H1 (cell line): ENCODE data around the gene CAMK2B. TPM values are rescaled to one million over a fixed set of nuclear protein-coding genes. Genes with fewer than 3 reads are reported as not detected.

Source experiments
- CTCF ChIA-PET: fragments of 300-600 bp; sonication (Branson Sonifier 250); formaldehyde crosslinking; loops from one replicate; lab custom pipeline; 2021; ENCODE audit not compliant: partially characterized antibody; lab: Charles Lee
- POLR2A ChIA-PET: fragments of 300-600 bp; sonication (Branson Sonifier 250); formaldehyde crosslinking; loops from one replicate; lab custom pipeline; 2021; ENCODE audit warnings: inconsistent platforms; ENCODE audit not compliant: partially characterized antibody; lab: Charles Lee
- DNase-seq, 2 experiments: peaks; one replicate each; pipeline versions ENCODE4 v3.0.0 to v3.0.0-alpha.2; 2010 to 2022; ENCODE audit warnings: low spot score in 2 of 2, low read depth in 1 of 2, mixed read lengths in 1 of 2
- FAIRE-seq: peaks from 2 replicates; lab custom pipeline; 2011; peaks lifted over from hg19 to GRCh38; lab: Jason Lieb, UNC
- H2AFZ ChIP-seq: 2 replicates; pipeline ENCODE4 v1.8.1; 2012; ENCODE audit warnings: low read length, inconsistent platforms
- H2AK5ac ChIP-seq: 2 replicates; pipeline ENCODE4 v1.6.1; 2013; ENCODE audit warnings: low read depth, low read length
- H2BK120ac ChIP-seq: replicated peaks from 2 replicates; pipeline ENCODE3; 2013; ENCODE audit warnings: low read depth, low read length, inconsistent platforms
- H2BK12ac ChIP-seq: 2 replicates; pipeline ENCODE4 v1.6.1; 2013; ENCODE audit warnings: low read depth, low read length
- H2BK15ac ChIP-seq: 2 replicates; pipeline ENCODE4 v1.6.1; 2013; ENCODE audit warnings: low read length
- H2BK20ac ChIP-seq: 2 replicates; pipeline ENCODE4 v1.6.1; 2013; ENCODE audit warnings: low read length
- H2BK5ac ChIP-seq: 2 replicates; pipeline ENCODE4 v1.6.1; 2013; ENCODE audit warnings: low read depth, low read length
- H3K14ac ChIP-seq: 2 replicates; pipeline ENCODE4 v1.6.1; 2013; ENCODE audit warnings: inconsistent platforms; ENCODE audit not compliant: insufficient read length
- H3K18ac ChIP-seq: 2 replicates; pipeline ENCODE4 v1.6.1; 2013; ENCODE audit warnings: low read length; ENCODE audit errors: extremely low read depth
- H3K23ac ChIP-seq: 2 replicates; pipeline ENCODE4 v1.6.1; 2013; ENCODE audit warnings: inconsistent platforms; ENCODE audit not compliant: insufficient read length
- H3K23me2 ChIP-seq: 2 replicates; pipeline ENCODE4 v1.6.1; 2013; ENCODE audit warnings: low read depth, low read length
- H3K27ac ChIP-seq: 2 replicates; pipeline ENCODE4 v1.6.1; 2011; ENCODE audit warnings: low read depth, low read length, inconsistent platforms
- H3K27me3 ChIP-seq, 4 experiments: replicated peaks in 1 of 4; 1 replicate in 1 of 4; 2 replicates in 3 of 4; pipeline versions ENCODE4 v1.6.1 to v1.8.1; 2011 to 2013; ENCODE audit warnings: low read length in 3 of 4, mild to moderate bottlenecking in 3 of 4, inconsistent platforms in 2 of 4, mixed read lengths in 2 of 4, moderate library complexity in 1 of 4; ENCODE audit not compliant: control insufficient read depth in 3 of 4, insufficient read depth in 3 of 4; ENCODE audit errors: extremely low read depth in 1 of 4
- H3K36me3 ChIP-seq, 4 experiments: 2 replicates each; pipeline versions ENCODE4 v1.6.1 to v1.8.1; 2011 to 2013; ENCODE audit warnings: mild to moderate bottlenecking in 4 of 4, low read length in 3 of 4, moderate library complexity in 2 of 4, control low read depth in 1 of 4, inconsistent platforms in 1 of 4; ENCODE audit not compliant: insufficient read depth in 4 of 4, control insufficient read depth in 2 of 4
- H3K4ac ChIP-seq: replicated peaks from 2 replicates; pipeline ENCODE3; 2013; ENCODE audit warnings: low read length, low read depth, mixed read lengths, inconsistent platforms; ENCODE audit not compliant: insufficient read length
- H3K4me1 ChIP-seq, 4 experiments: replicated peaks in 1 of 4; 1 replicate in 1 of 4; 2 replicates in 3 of 4; pipeline versions ENCODE4 v1.6.1 to v1.8.1; 2011 to 2013; ENCODE audit warnings: low read length in 3 of 4, inconsistent platforms in 2 of 4, mixed read lengths in 1 of 4; ENCODE audit not compliant: insufficient read depth in 4 of 4, control insufficient read depth in 3 of 4
- H3K4me2 ChIP-seq, 2 experiments: 2 replicates each; pipeline versions ENCODE4 v1.6.1 to v1.8.1; 2011 to 2013; ENCODE audit warnings: low read depth in 2 of 2, low read length in 2 of 2, control low read depth in 1 of 2, inconsistent platforms in 1 of 2, mild to moderate bottlenecking in 1 of 2; ENCODE audit not compliant: insufficient read depth in 1 of 2
- H3K4me3 ChIP-seq, 4 experiments: fragments of 200-600, 300-600 bp in 1 of 4; sonication (generic), shearing (Covaris generic), sonication (Bioruptor Twin) in 1 of 4; 2 replicates each; pipeline versions ENCODE4 v1.5.1 to v1.8.1; 2011 to 2016; ENCODE audit warnings: low read length in 4 of 4, low read depth in 3 of 4, control low read depth in 2 of 4, inconsistent platforms in 2 of 4, mild to moderate bottlenecking in 2 of 4, mixed read lengths in 1 of 4, moderate library complexity in 1 of 4; ENCODE audit not compliant: insufficient read depth in 2 of 4; ENCODE audit errors: extremely low read depth in 1 of 4
- H3K56ac ChIP-seq: replicated peaks from 2 replicates; pipeline ENCODE3; 2013; ENCODE audit warnings: low read depth, mild to moderate bottlenecking, mixed read lengths, low read length, inconsistent platforms; ENCODE audit not compliant: insufficient read length
- H3K79me1 ChIP-seq: 2 replicates; pipeline ENCODE4 v1.6.1; 2013; ENCODE audit warnings: low read depth, low read length, control low read depth
- H3K79me2 ChIP-seq, 2 experiments: 2 replicates each; pipeline versions ENCODE4 v1.6.1 to v1.8.1; 2012 to 2013; ENCODE audit warnings: low read length in 2 of 2, mild to moderate bottlenecking in 2 of 2, inconsistent platforms in 1 of 2; ENCODE audit not compliant: insufficient read depth in 2 of 2, control insufficient read depth in 1 of 2
- H3K9ac ChIP-seq, 4 experiments: replicated peaks in 1 of 4; 1 replicate in 1 of 4; 2 replicates in 3 of 4; pipeline versions ENCODE4 v1.6.1 to v1.8.1; 2011 to 2013; ENCODE audit warnings: low read depth in 3 of 4, low read length in 3 of 4, control low read depth in 2 of 4, mild to moderate bottlenecking in 2 of 4, moderate library complexity in 2 of 4, inconsistent platforms in 1 of 4; ENCODE audit errors: extremely low read depth in 1 of 4
- H3K9me3 ChIP-seq, 2 experiments: 2 replicates each; pipeline versions ENCODE4 v1.6.1 to v1.8.1; 2012 to 2013; ENCODE audit warnings: mild to moderate bottlenecking in 2 of 2, moderate library complexity in 2 of 2, control low read depth in 1 of 2, inconsistent platforms in 1 of 2, low read depth in 1 of 2, low read length in 1 of 2, mixed read lengths in 1 of 2; ENCODE audit not compliant: insufficient read depth in 2 of 2
- H4K20me1 ChIP-seq, 2 experiments: replicated peaks in 1 of 2; 2 replicates each; pipeline versions ENCODE3 to v1.8.1; 2011 to 2013; ENCODE audit warnings: inconsistent platforms in 2 of 2, low read length in 2 of 2, mild to moderate bottlenecking in 1 of 2; ENCODE audit not compliant: insufficient read depth in 2 of 2, control insufficient read depth in 1 of 2
- H4K5ac ChIP-seq: 2 replicates; pipeline ENCODE4 v1.6.1; 2013; ENCODE audit warnings: low read length, low read depth, mixed read lengths, inconsistent platforms; ENCODE audit not compliant: insufficient read length
- H4K8ac ChIP-seq: 2 replicates; pipeline ENCODE4 v1.8.0; 2013; ENCODE audit warnings: mild to moderate bottlenecking, moderate library complexity, low read length, inconsistent platforms; ENCODE audit not compliant: insufficient read depth; ENCODE audit errors: extremely low read depth
- H4K91ac ChIP-seq: replicated peaks from 2 replicates; pipeline ENCODE3; 2013; ENCODE audit warnings: low read length, mixed read lengths, inconsistent platforms; ENCODE audit not compliant: insufficient read length
- MAFK ChIP-seq: IDR thresholded peaks from 2 replicates; pipeline ENCODE4 v1.6.1; 2012; ENCODE audit warnings: low read depth, mild to moderate bottlenecking, improper control_type of control experiment, low read length
- WGBS, 2 experiments: shearing (Covaris generic) in 1 of 2; methylation state at CpG; one replicate each; pipeline versions ENCODE4 v1.1.6 to v1.1.7; 2013 to 2015; ENCODE audit warnings: low lambda C conversion rate in 2 of 2, mixed read lengths in 2 of 2, inconsistent platforms in 1 of 2, low coverage in 1 of 2, missing lambda C conversion rate in 1 of 2; ENCODE audit not compliant: insufficient replicate concordance in 2 of 2, insufficient coverage in 1 of 2, insufficient read length in 1 of 2; ENCODE audit errors: extremely low coverage in 1 of 2, missing lambda C conversion rate in 1 of 2; 5-methylcytosine and 5-hydroxymethylcytosine counted together
- polyA plus RNA-seq, 7 experiments: library from polyadenylated mRNA; depleted of rRNA in 3 of 7; stranded (reverse) in 5 of 7; unstranded in 2 of 7; fragments of >200 nt in 5 of 7; fragments of 200-250 nt in 2 of 7; gene quantifications; 1 replicate in 5 of 7; 2 replicates in 1 of 7; 4 replicates in 1 of 7; pipeline versions ENCODE4 v1.2.1 to v1.2.3, GENCODE V29; 2011 to 2013; ENCODE audit warnings: missing spikeins in 2 of 7, mixed read lengths in 2 of 7
- total RNA-seq: library from RNA; stranded (reverse); fragmentation: NEBNext Ultra II Directional; extraction: Animal tissue kit (Norgen Biotek cat#: 25700); gene quantifications from 2 replicates; pipeline ENCODE4 v1.2.1, GENCODE V29; 2021

The CAMK2B gene
- total and polyA plus RNA-seq, 2 of the 8 experiments (the other 6 are each of a cell fraction or from before 2014, with no cell fraction given): 0.05 to 0.15 TPM

DNA sequence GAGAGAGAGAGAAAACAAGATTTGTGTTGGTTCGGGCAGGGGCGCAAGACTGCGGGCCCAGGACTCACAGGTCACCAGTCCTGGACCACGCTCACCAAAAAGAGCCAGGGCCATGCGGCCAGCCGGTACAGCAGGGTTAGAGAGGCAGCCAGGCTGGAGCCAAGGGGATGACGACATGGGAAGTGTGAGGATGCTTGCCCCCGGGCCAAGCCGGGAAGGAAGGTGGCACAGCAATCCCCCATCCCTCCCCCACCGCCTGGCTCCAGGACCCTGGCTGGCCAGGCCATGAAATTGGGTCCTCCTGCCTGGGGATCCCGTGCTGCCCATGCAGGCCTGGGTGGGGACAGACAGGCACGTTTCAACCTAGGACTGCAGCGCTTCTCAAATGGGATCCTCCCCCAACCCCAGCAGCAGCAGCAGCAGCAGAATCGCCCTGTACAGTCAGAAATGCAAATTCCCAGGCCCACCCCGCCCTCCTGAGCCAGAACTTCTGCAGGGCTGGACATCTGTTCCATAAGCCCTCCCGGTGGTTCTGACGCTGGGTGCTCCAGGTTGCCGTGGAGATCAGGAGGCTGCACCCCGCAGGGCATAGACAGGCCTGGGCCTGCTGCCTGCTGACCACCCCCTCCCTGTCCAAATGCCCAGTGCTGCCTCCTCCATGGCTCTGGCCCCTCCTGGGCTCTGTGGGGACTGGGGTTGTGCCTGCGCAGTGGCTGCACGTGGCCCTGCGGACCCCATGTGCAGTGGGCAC is 89.6 kb downstream of the CAMK2B start:
- Histone ChIP-seq H3K14ac (no peak overlapping the region), H3K79me1 (no peaks in the 10 kb centered on the region), H3K56ac (no peak overlapping the region), H2BK15ac (no peak overlapping the region; the same call in 1 of the 2 replicates), H3K18ac (no peak overlapping the region), H3K4me2 (no peak overlapping the region), H3K4ac (peak overlapping the region; percentile 38), H2BK20ac (no peak overlapping the region), H3K4me3 (no peak overlapping the region), H4K91ac (no peak overlapping the region), H3K23ac (no peak overlapping the region), H3K23me2 (no peaks in the 10 kb centered on the region), H3K79me2 (no peaks in the 10 kb centered on the region), H3K9me3 (no peaks in the 10 kb centered on the region), H2BK5ac (no peak overlapping the region; the same call in 1 of the 2 replicates), H2AFZ (no peak overlapping the region), H2BK120ac (no peak overlapping the region), H3K27ac (no peak overlapping the region), H3K27me3 (no peaks in the 10 kb centered on the region), H3K4me1 (peaks cover 0 to 2% (median 0%) of the 10 kb centered on the region in 4 experiments; a peak in 2 of 7 replicates), H3K9ac (no peak overlapping the region), H2AK5ac (no peak overlapping the region), H2BK12ac (no peak overlapping the region), H4K8ac (peak overlapping the region; percentile 75; the same call in 1 of the 2 replicates), H3K36me3 (no peaks in the 10 kb centered on the region), H4K20me1 (no peaks in the 10 kb centered on the region), H4K5ac (no peak overlapping the region)
- DNase-seq (no peak), FAIRE-seq (no peak)
- 90% methylated on average over 17 of the region's 22 CpGs; no CpG with 5 or more reads in 1 of the 2 experiments for WGBS, 2 experiments
- ChIA-PET POLR2A (interaction anchor here (0.8 kb wide), 1 partner anchor 26 kb away, joined by 3 read pairs; no protein-coding TSS in a partner anchor), CTCF (interaction anchor here (0.7 to 3.2 kb wide), 12 partner anchors 7 to 219 kb away, joined by 3 to 15 read pairs (median 4); no protein-coding TSS in a partner anchor)
- TF ChIP-seq MAFK: no peak
